SK-N-SH (cell line): ENCODE data around the gene P4HA1. TPM values are rescaled to one million over a fixed set of nuclear protein-coding genes. Genes with fewer than 3 reads are reported as not detected.

Source experiments
- CTCF ChIA-PET: fragments of 300-600, 350-600 bp; formaldehyde crosslinking; extraction: SDS; loops from one replicate; lab custom pipeline; 2021; lab: Yijun Ruan, JAX
- POLR2A ChIA-PET: fragments of 350-600 bp; sonication (Branson Sonifier 250); formaldehyde crosslinking; extraction: SDS; loops from one replicate; lab custom pipeline; 2020; ENCODE audit warnings: antibody characterized with exemption, inconsistent platforms; lab: Yijun Ruan, JAX
- DNase-seq: peaks from one replicate; pipeline ENCODE4 v3.0.0; 2012
- H2AFZ ChIP-seq: fragments of 200-600 bp; sonication (generic); 2 replicates; pipeline ENCODE4 v1.8.1; 2016; ENCODE audit warnings: antibody characterized with exemption, mild to moderate bottlenecking, low read depth
- H3F3A ChIP-seq: fragments of 200-600 bp; sonication (generic); replicated peaks from 2 replicates; pipeline ENCODE3; 2016; ENCODE audit warnings: antibody characterized with exemption, mild to moderate bottlenecking; ENCODE audit not compliant: insufficient read depth
- H3K27ac ChIP-seq, 2 experiments: fragments of 200-500 bp in 1 of 2; fragments of 200-600 bp in 1 of 2; sonication (Bioruptor generic) in 1 of 2; sonication (generic), shearing (Covaris generic) in 1 of 2; 2 replicates each; pipeline versions ENCODE4 v1.5.1 to v1.6.1; 2014 to 2016; ENCODE audit warnings: low read depth in 2 of 2, inconsistent platforms in 1 of 2, low read length in 1 of 2, mild to moderate bottlenecking in 1 of 2, mixed read lengths in 1 of 2
- H3K27me3 ChIP-seq: fragments of 200-600 bp; sonication (generic), shearing (Covaris generic); 2 replicates; pipeline ENCODE4 v1.6.1; 2016; ENCODE audit warnings: mixed run types; ENCODE audit not compliant: insufficient read depth
- H3K36me3 ChIP-seq, 2 experiments: fragments of 200-500 bp in 1 of 2; fragments of 200-600 bp in 1 of 2; sonication (Bioruptor generic) in 1 of 2; sonication (generic) in 1 of 2; replicated peaks in 1 of 2; 2 replicates each; pipeline versions ENCODE3 to v1.5.1; 2014 to 2016; ENCODE audit warnings: low read length in 1 of 2, mild to moderate bottlenecking in 1 of 2; ENCODE audit not compliant: insufficient read depth in 2 of 2, control insufficient read depth in 1 of 2
- H3K4me1 ChIP-seq, 2 experiments: fragments of 200-500 bp in 1 of 2; fragments of 200-600 bp in 1 of 2; sonication (Bioruptor generic) in 1 of 2; sonication (generic), shearing (Covaris generic) in 1 of 2; 2 replicates each; pipeline versions ENCODE4 v1.5.1 to v1.6.1; 2014 to 2016; ENCODE audit warnings: low read depth in 1 of 2, low read length in 1 of 2, mixed run types in 1 of 2; ENCODE audit not compliant: insufficient read depth in 2 of 2, control insufficient read depth in 1 of 2
- H3K4me2 ChIP-seq: fragments of 200-600 bp; sonication (generic), shearing (Covaris generic); 2 replicates; pipeline ENCODE4 v1.6.1; 2017; ENCODE audit warnings: mixed run types
- H3K4me3 ChIP-seq, 2 experiments: fragments of 200-500 bp in 1 of 2; fragments of 200-600 bp in 1 of 2; sonication (Bioruptor generic) in 1 of 2; sonication (generic), shearing (Covaris generic) in 1 of 2; 2 replicates each; pipeline versions ENCODE4 v1.5.1 to v1.8.1; 2014 to 2016; ENCODE audit warnings: low read depth in 2 of 2, inconsistent platforms in 1 of 2, low read length in 1 of 2, mild to moderate bottlenecking in 1 of 2, mixed read lengths in 1 of 2, moderate library complexity in 1 of 2
- H3K79me2 ChIP-seq: fragments of 200-600 bp; sonication (generic); 2 replicates; pipeline ENCODE4 v1.8.1; 2017; ENCODE audit warnings: mild to moderate bottlenecking; ENCODE audit not compliant: insufficient read depth
- H3K9ac ChIP-seq: fragments of 200-600 bp; sonication (generic); 2 replicates; pipeline ENCODE4 v1.6.1; 2017; ENCODE audit warnings: mixed run types
- H3K9me2 ChIP-seq: fragments of 200-600 bp; sonication (generic); 2 replicates; pipeline ENCODE4 v1.6.1; 2017; ENCODE audit warnings: mixed run types
- H3K9me3 ChIP-seq: fragments of 200-600 bp; sonication (generic); 2 replicates; pipeline ENCODE4 v1.6.1; 2017; ENCODE audit warnings: mixed run types, mild to moderate bottlenecking, moderate library complexity
- H4K20me1 ChIP-seq: fragments of 200-600 bp; sonication (generic); 2 replicates; pipeline ENCODE4 v1.6.1; 2017; ENCODE audit warnings: mild to moderate bottlenecking, mixed run types; ENCODE audit not compliant: insufficient read depth
- EZH2phosphoT487 ChIP-seq: fragments of 200-600 bp; sonication (generic); IDR thresholded peaks from 2 replicates; pipeline ENCODE4 v1.6.1; 2017; ENCODE audit warnings: low read depth, mixed run types, mild to moderate bottlenecking, antibody characterized with exemption, moderate library complexity, borderline replicate concordance
- GABPA ChIP-seq: IDR thresholded peaks from 2 replicates; pipeline ENCODE4 v1.4.0; 2012; ENCODE audit warnings: low read depth, mild to moderate bottlenecking
- JUND ChIP-seq: IDR thresholded peaks from 2 replicates; pipeline ENCODE4 v1.4.0; 2012
- REST ChIP-seq: IDR thresholded peaks from 2 replicates; pipeline ENCODE4 v1.6.1; 2012; ENCODE audit warnings: mild to moderate bottlenecking, low read depth, low read length, moderate library complexity
- USF1 ChIP-seq: IDR thresholded peaks from 2 replicates; pipeline ENCODE4 v1.4.0; 2012; ENCODE audit warnings: low read depth, borderline replicate concordance
- WGBS: methylation state at CpG from one replicate; pipeline ENCODE4 v1.1.6; 2017; ENCODE audit warnings: low lambda C conversion rate; 5-methylcytosine and 5-hydroxymethylcytosine counted together
- polyA plus RNA-seq, 3 experiments: library from polyadenylated mRNA; depleted of rRNA; stranded (reverse); fragments of >200 nt; gene quantifications; 2 replicates each; pipeline ENCODE4 v1.2.3, GENCODE V29; 2012

The P4HA1 gene
- polyA plus RNA-seq, 1 of the 3 experiments (the other 2 are of a cell fraction) = 34.8 TPM

GRCh38 chr10:73139251-73139650 is 42.6 kb upstream of the P4HA1 start (continued):
- TF ChIP-seq REST = no peak
- TF ChIP-seq JUND = no peak

- Histone ChIP-seq H3K9me3 (no peaks in the 10 kb centered on the region), H2AFZ (no peak overlapping the region), H3K4me2 (no peak overlapping the region), H3K27ac (no peak overlapping the region), H3K9ac (no peak overlapping the region), H3K79me2 (no peaks in the 10 kb centered on the region; the same call in 1 of the 2 replicates), H3K9me2 (no peaks in the 10 kb centered on the region), H4K20me1 (no peaks in the 10 kb centered on the region), H3K27me3 (no peaks in the 10 kb centered on the region), H3K4me3 (no peak overlapping the region), H3K36me3 (peaks cover 79 to 81% of the 10 kb centered on the region in 2 experiments), H3K4me1 (no peaks in the 10 kb centered on the region), H3F3A (peaks cover 10% of the 10 kb centered on the region)
- TF ChIP-seq USF1 (no peak), GABPA (no peak)
- CTCF ChIA-PET = interaction anchor here (6.4 kb wide), 1 partner anchor 22 kb away, joined by 25 read pairs; no protein-coding TSS in a partner anchor
- WGBS = 86% methylated on average over 2 of the region's 2 CpGs
- POLR2A ChIA-PET = no interaction called here
- no peak for DNase-seq
Observed at GRCh38 chr10:73136627-73137026, 40.0 kb upstream of the P4HA1 start.

DNA sequence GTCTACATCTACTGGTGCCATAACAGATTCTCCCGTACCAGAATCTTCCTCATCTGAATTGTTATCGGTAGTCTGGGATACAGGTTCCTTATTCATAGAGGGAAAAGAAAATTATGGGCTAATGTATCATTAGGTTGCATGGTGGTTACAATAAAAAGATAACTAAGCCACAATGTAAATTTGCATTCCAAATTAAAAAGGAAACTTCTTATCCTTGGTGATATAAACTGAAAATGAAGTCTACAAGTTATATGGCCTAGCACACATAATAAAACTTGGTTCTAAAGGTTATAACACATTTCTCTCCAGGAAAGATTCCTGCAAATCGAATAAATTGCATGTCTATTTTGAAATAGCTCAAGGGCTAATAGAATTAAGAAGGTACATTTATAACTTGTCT is 38.1 kb upstream of the P4HA1 start:
- no peaks in the 10 kb centered on the region for H3K27me3 ChIP-seq
- no peaks in the 10 kb centered on the region; the same call in 1 of the 2 replicates for H3K79me2 ChIP-seq
- H4K20me1 ChIP-seq = no peaks in the 10 kb centered on the region
- WGBS = 98% methylated on average over 3 of the region's 3 CpGs
- DNase-seq = no peak
- no peak overlapping the region for H3K4me3 ChIP-seq
- H3K9me3 ChIP-seq = no peaks in the 10 kb centered on the region
- H3K4me1 ChIP-seq = no peaks in the 10 kb centered on the region
- H3K4me2 ChIP-seq = no peak overlapping the region
- POLR2A ChIA-PET = no interaction called here
- H3K9ac ChIP-seq = no peak overlapping the region
- CTCF ChIA-PET = interaction anchor here (1.0 to 6.4 kb wide), 2 partner anchors 24 to 33 kb away, joined by 3 to 25 read pairs; partner anchors contain the start of genes ECD and FAM149B1
- TF ChIP-seq GABPA (no peak), USF1 (no peak), EZH2phosphoT487 (no peak)
- H2AFZ ChIP-seq = no peak overlapping the region
- H3K36me3 ChIP-seq = peaks cover 86 to 89% of the 10 kb centered on the region in 2 experiments
- no peak overlapping the region for H3K27ac ChIP-seq
- peaks cover 10% of the 10 kb centered on the region for H3F3A ChIP-seq
- H3K9me2 ChIP-seq = no peaks in the 10 kb centered on the region
